Measurements from ENCODE around the gene FNBP1L. TPM values are rescaled to one million over a fixed set of nuclear protein-coding genes. Genes with fewer than 3 reads are reported as not detected.
"Not testable (repeated sequence)": the region's sequence is repeated elsewhere in the genome, so short reads cannot be mapped to it uniquely, and the experiment has no call there.

FNBP1L gene
- total RNA-seq, 1 experiment from 2014 or later, result 34.9 TPM

GRCh38 chr1:93443454-93443853 lies 4.5 kb upstream of the FNBP1L start:
- DNase-seq (ENCODE audit: low spot score), result no peak

GRCh38 chr1:93446837-93447451 lies 974 bp upstream of the FNBP1L start:
- DNase-seq (ENCODE audit: low spot score), result no peak

GRCh38 chr1:93448292-93448982 lies 519 bp downstream of the FNBP1L start:
- DNase-seq (ENCODE audit: low spot score), result no peak

GRCh38 chr1:93448983-93449804 lies 1.3 kb downstream of the FNBP1L start:
- no peak for DNase-seq (ENCODE audit: low spot score)

- DNase-seq (ENCODE audit: low spot score), result no peak
These were observed 2.4 kb downstream of the FNBP1L start for GRCh38 chr1:93450321-93450720.

- DNase-seq (ENCODE audit: low spot score), result no peak
These were observed 6.0 kb downstream of the FNBP1L start for GRCh38 chr1:93453911-93454310.

- no peak for DNase-seq (ENCODE audit: low spot score)
These were observed 11.2 kb downstream of the FNBP1L start for GRCh38 chr1:93459126-93459525.

- no peak for DNase-seq (ENCODE audit: low spot score)
These were observed 13.3 kb downstream of the FNBP1L start for GRCh38 chr1:93461236-93461635.

- DNase-seq (ENCODE audit: low spot score), result no peak
These were observed 16.0 kb downstream of the FNBP1L start for GRCh38 chr1:93463960-93464359.

GRCh38 chr1:93465371-93466082 lies 17.6 kb downstream of the FNBP1L start:
- DNase-seq (ENCODE audit: low spot score), result not testable (repeated sequence)

GRCh38 chr1:93467606-93468005 lies 19.7 kb downstream of the FNBP1L start:
- DNase-seq (ENCODE audit: low spot score), result no peak

GRCh38 chr1:93468662-93469061 lies 20.7 kb downstream of the FNBP1L start:
- DNase-seq (ENCODE audit: low spot score), result no peak

- not testable (repeated sequence) for DNase-seq (ENCODE audit: low spot score)
These were observed 21.3 kb downstream of the FNBP1L start for GRCh38 chr1:93469223-93469622.

GRCh38 chr1:93471284-93471683 lies 23.4 kb downstream of the FNBP1L start:
- DNase-seq (ENCODE audit: low spot score), result no peak

- peak; percentile 48 for DNase-seq (ENCODE audit: low spot score)
These were observed 24.0 kb downstream of the FNBP1L start for GRCh38 chr1:93471911-93472310.

- no peak for DNase-seq (ENCODE audit: low spot score)
These were observed 26.4 kb downstream of the FNBP1L start for GRCh38 chr1:93474321-93474720.

- DNase-seq (ENCODE audit: low spot score), result no peak
These were observed 27.8 kb downstream of the FNBP1L start for GRCh38 chr1:93475681-93476080.

GRCh38 chr1:93479133-93479745 lies 31.3 kb downstream of the FNBP1L start:
- not testable (repeated sequence) for DNase-seq (ENCODE audit: low spot score)

GRCh38 chr1:93481899-93482298 lies 34.0 kb downstream of the FNBP1L start:
- not testable (repeated sequence) for DNase-seq (ENCODE audit: low spot score)

GRCh38 chr1:93483200-93483599 lies 35.3 kb downstream of the FNBP1L start:
- no peak for DNase-seq (ENCODE audit: low spot score)

- DNase-seq (ENCODE audit: low spot score), result no peak
These were observed 35.7 kb downstream of the FNBP1L start for GRCh38 chr1:93483606-93484005.

GRCh38 chr1:93488207-93488606 lies 40.3 kb downstream of the FNBP1L start:
- no peak for DNase-seq (ENCODE audit: low spot score)
